Memory B cell (primary cell): ENCODE measurements around the gene REXO1.

Source experiments
- ATAC-seq: fragments of 150-1000 bp; cut with Tn5 transposase; 2 replicates; pipeline ENCODE4 v1.10.0; 2021; ENCODE audit warnings: low read depth, mild to moderate bottlenecking, moderate library complexity
- DNase-seq, 2 donors: peaks; one replicate each; pipeline ENCODE4 v3.0.0; 2022; ENCODE audit warnings: low spot score in 2 of 2
- H3K27ac Mint-ChIP-seq: one replicate; pipeline ENCODE4 v1.8.0; 2022; ENCODE audit warnings: mild to moderate bottlenecking, moderate library complexity, mixed read lengths
- H3K27me3 Mint-ChIP-seq: one replicate; pipeline ENCODE4 v1.8.0; 2022; ENCODE audit warnings: mixed read lengths
- H3K36me3 Mint-ChIP-seq: one replicate; pipeline ENCODE4 v1.8.0; 2022; ENCODE audit warnings: mild to moderate bottlenecking, mixed read lengths
- H3K4me1 Mint-ChIP-seq: one replicate; pipeline ENCODE4 v1.8.0; 2022; ENCODE audit warnings: mixed read lengths
- H3K4me3 Mint-ChIP-seq: one replicate; pipeline ENCODE4 v1.8.0; 2022; ENCODE audit warnings: mild to moderate bottlenecking, moderate library complexity, mixed read lengths
- H3K9me3 Mint-ChIP-seq: one replicate; pipeline ENCODE4 v1.8.0; 2022; ENCODE audit warnings: mixed read lengths

Gene REXO1

DNA sequence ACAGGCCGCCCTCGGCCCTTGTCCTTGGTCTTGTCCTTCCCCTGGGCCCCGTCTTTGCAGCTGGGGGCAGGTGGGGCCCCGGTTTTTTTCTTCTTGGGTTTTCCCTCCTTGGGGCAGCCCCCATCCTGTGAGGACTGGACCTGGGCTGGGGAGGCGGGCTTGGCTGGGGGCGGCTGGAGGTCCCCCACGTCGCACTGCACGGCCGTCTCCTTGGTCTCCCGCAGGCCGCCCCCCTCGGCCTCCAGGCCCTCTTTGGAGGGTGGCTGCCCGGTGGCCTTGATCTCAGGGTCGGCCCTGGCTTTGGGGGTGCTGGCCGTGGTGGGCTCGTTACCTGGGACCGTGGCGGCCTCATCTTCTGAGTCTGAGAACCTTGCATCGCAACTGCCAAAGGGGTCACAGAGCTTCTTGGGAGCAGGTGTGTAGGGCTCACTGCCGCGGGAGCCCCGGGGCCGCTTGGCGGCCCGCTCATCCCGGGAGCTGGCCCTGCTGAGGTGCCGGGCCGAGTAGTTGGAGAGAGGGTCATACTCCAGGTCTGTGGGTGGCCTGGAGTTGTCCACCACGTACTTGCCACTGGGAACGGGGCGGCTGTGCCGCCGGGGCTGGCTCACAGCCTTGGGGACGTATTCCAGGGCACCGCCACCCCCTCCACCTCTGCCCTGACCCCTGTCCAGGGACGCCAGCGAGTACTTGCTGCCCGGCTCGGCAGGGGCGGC lies 20.6 kb downstream of the REXO1 start:
- H3K4me1 Mint-ChIP-seq, result peaks cover 5% of the 10 kb centered on the region
- H3K27ac Mint-ChIP-seq, result no peak overlapping the region
- ATAC-seq (no peak), DNase-seq (no peak)
- H3K36me3 Mint-ChIP-seq, result peaks cover 12% of the 10 kb centered on the region
- no peaks in the 10 kb centered on the region for H3K27me3 Mint-ChIP-seq
- H3K9me3 Mint-ChIP-seq, result no peaks in the 10 kb centered on the region
- H3K4me3 Mint-ChIP-seq, result no peak overlapping the region

GRCh38 chr19:1826557-1827521 lies 21.4 kb downstream of the REXO1 start:
- H3K27ac Mint-ChIP-seq, result no peak overlapping the region
- peaks cover 12% of the 10 kb centered on the region for H3K36me3 Mint-ChIP-seq
- no peaks in the 10 kb centered on the region for H3K9me3 Mint-ChIP-seq
- no peak for DNase-seq
- ATAC-seq, result peak; percentile 8
- no peaks in the 10 kb centered on the region for H3K27me3 Mint-ChIP-seq
- H3K4me1 Mint-ChIP-seq, result peaks cover 5% of the 10 kb centered on the region
- H3K4me3 Mint-ChIP-seq, result no peak overlapping the region

GRCh38 chr19:1825909-1826556 lies 22.2 kb downstream of the REXO1 start:
- peak; percentile 78 to 86 for DNase-seq
- H3K27me3 Mint-ChIP-seq, result no peaks in the 10 kb centered on the region
- no peak overlapping the region for H3K4me3 Mint-ChIP-seq
- peaks cover 5% of the 10 kb centered on the region for H3K4me1 Mint-ChIP-seq
- peaks cover 16% of the 10 kb centered on the region for H3K36me3 Mint-ChIP-seq
- H3K9me3 Mint-ChIP-seq, result no peaks in the 10 kb centered on the region
- peak; percentile 87 for ATAC-seq
- no peak overlapping the region for H3K27ac Mint-ChIP-seq

GRCh38 chr19:1824252-1824622 lies 24.0 kb downstream of the REXO1 start:
- Mint-ChIP-seq H3K9me3 (no peaks in the 10 kb centered on the region), H3K36me3 (peaks cover 20% of the 10 kb centered on the region), H3K4me3 (no peak overlapping the region), H3K4me1 (peaks cover 5% of the 10 kb centered on the region), H3K27ac (no peak overlapping the region), H3K27me3 (no peaks in the 10 kb centered on the region)
- no peak for DNase-seq
- ATAC-seq, result no peak

DNA sequence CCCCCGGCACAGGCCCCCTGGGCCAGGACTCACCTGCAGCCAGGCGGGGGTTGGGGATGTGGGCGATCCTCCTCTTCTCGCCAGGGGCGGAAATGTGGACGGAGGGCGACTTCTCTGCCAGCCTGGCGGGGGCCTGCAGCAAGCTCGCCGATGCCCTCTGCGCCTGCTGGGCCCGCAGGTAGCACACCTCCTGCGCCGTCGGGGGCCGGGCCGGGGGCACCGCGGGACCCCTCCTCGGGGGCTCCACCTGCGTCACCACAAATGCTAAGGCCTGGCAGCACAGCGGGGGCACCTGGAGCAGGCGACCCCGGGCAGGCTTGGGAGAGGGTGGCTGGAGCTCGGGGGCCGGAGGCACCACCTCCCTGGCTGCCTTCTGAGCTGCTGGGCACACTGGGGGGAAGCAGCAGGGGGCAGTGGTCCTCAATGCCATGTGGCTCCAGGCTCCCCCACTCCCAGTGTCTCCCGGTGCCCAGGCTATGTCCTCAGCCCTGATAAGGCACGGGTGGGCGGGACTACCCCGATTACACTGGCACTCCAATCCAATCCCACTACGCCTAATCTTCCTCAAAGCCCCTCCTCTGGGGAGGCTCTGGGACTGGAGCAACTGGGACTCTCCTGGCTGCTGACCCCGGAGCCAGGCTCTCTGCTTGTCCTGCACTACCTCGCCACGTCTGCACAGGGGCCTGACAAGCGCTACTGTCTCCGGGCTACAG lies 24.6 kb downstream of the REXO1 start:
- H3K27me3 Mint-ChIP-seq, result no peaks in the 10 kb centered on the region
- no peak overlapping the region for H3K4me3 Mint-ChIP-seq
- peaks cover 18% of the 10 kb centered on the region for H3K36me3 Mint-ChIP-seq

DNA sequence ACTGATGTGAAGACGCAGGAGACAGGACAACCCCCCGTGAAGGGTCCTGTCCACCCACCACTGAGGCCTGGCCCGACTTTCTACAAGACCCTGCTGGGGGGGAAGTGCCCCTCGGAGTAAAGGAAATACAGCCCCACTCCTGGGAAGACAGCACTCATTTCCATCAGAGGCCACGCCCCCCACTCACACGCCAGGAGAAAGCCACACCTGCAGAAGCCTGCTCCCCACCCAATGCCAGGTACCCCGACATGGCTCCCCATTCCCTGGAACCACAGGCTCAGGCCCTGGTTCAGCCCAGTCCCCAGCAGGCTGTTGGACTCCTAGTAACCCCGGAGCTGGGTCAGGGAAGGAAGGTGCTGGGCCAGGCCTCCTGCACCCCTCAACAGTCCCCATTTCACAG lies 25.3 kb downstream of the REXO1 start:
- Mint-ChIP-seq H3K27ac (no peak overlapping the region), H3K9me3 (no peaks in the 10 kb centered on the region), H3K36me3 (peaks cover 20% of the 10 kb centered on the region), H3K27me3 (no peaks in the 10 kb centered on the region), H3K4me3 (no peak overlapping the region), H3K4me1 (peaks cover 5% of the 10 kb centered on the region)
- DNase-seq (no peak), ATAC-seq (no peak)

More for the DNA sequence above, 24.6 kb downstream of the REXO1 start:
- no peak overlapping the region for H3K27ac Mint-ChIP-seq
- ATAC-seq (no peak), DNase-seq (no peak)
- H3K9me3 Mint-ChIP-seq, result no peaks in the 10 kb centered on the region
- peaks cover 5% of the 10 kb centered on the region for H3K4me1 Mint-ChIP-seq

- H3K4me3 Mint-ChIP-seq, result no peak overlapping the region
- peaks cover 5% of the 10 kb centered on the region for H3K4me1 Mint-ChIP-seq
- no peak overlapping the region for H3K27ac Mint-ChIP-seq
- peaks cover 20% of the 10 kb centered on the region for H3K36me3 Mint-ChIP-seq
- DNase-seq, result no peak
- ATAC-seq, result no peak
- H3K27me3 Mint-ChIP-seq, result no peaks in the 10 kb centered on the region
- H3K9me3 Mint-ChIP-seq, result no peaks in the 10 kb centered on the region
Observed at GRCh38 chr19:1822210-1822609, 26.1 kb downstream of the REXO1 start.

GRCh38 chr19:1819341-1820255 lies 28.7 kb downstream of the REXO1 start:
- peaks cover 21% of the 10 kb centered on the region for H3K36me3 Mint-ChIP-seq
- no peaks in the 10 kb centered on the region for H3K27me3 Mint-ChIP-seq
- no peak overlapping the region for H3K4me3 Mint-ChIP-seq
- no peaks in the 10 kb centered on the region for H3K4me1 Mint-ChIP-seq
- no peak for ATAC-seq
- DNase-seq, result no peak
- no peaks in the 10 kb centered on the region for H3K9me3 Mint-ChIP-seq
- H3K27ac Mint-ChIP-seq, result no peak overlapping the region

- ATAC-seq (no peak), DNase-seq (no peak)
- no peak overlapping the region for H3K27ac Mint-ChIP-seq
- H3K9me3 Mint-ChIP-seq, result no peaks in the 10 kb centered on the region
- no peaks in the 10 kb centered on the region for H3K4me1 Mint-ChIP-seq
- peaks cover 18% of the 10 kb centered on the region for H3K36me3 Mint-ChIP-seq
- no peak overlapping the region for H3K4me3 Mint-ChIP-seq
- H3K27me3 Mint-ChIP-seq, result no peaks in the 10 kb centered on the region
Observed at GRCh38 chr19:1818549-1819195, 29.6 kb downstream of the REXO1 start.

DNA sequence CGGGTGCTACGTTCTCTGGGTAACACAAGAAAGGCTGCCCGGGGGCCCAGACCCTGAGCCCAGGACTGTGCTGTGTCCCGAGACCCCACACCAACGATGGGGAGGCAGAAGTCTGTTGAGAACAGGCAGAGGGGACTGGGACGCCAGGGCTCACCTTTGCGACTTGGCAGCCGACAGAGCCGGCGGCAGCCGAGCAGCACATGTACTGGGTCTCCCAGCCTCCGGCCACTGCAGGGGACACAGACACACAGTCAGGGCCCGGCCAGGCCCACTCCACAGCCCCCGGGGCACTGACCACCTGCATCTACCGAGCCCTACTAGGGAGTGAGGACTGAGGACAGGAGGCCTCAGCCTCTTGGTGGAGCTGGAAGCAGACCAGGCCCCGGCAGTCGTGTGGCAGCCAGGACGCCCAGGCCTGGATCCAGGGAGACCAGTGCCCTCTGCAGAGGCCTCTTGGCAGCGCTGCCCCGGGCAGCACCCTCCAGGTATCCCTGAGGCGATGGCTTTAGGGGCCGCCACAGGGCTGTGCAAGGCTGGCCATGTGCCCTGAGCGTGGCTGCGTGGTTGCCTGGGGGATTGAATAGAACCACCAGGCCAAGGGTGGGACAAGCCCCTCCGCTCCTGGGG lies 30.6 kb downstream of the REXO1 start:
- H3K4me3 Mint-ChIP-seq, result no peak overlapping the region
- ATAC-seq (no peak), DNase-seq (no peak)
- H3K27me3 Mint-ChIP-seq, result no peaks in the 10 kb centered on the region
- peaks cover 18% of the 10 kb centered on the region for H3K36me3 Mint-ChIP-seq
- no peaks in the 10 kb centered on the region for H3K9me3 Mint-ChIP-seq
- no peak overlapping the region for H3K27ac Mint-ChIP-seq
- peaks cover 6% of the 10 kb centered on the region for H3K4me1 Mint-ChIP-seq

DNA sequence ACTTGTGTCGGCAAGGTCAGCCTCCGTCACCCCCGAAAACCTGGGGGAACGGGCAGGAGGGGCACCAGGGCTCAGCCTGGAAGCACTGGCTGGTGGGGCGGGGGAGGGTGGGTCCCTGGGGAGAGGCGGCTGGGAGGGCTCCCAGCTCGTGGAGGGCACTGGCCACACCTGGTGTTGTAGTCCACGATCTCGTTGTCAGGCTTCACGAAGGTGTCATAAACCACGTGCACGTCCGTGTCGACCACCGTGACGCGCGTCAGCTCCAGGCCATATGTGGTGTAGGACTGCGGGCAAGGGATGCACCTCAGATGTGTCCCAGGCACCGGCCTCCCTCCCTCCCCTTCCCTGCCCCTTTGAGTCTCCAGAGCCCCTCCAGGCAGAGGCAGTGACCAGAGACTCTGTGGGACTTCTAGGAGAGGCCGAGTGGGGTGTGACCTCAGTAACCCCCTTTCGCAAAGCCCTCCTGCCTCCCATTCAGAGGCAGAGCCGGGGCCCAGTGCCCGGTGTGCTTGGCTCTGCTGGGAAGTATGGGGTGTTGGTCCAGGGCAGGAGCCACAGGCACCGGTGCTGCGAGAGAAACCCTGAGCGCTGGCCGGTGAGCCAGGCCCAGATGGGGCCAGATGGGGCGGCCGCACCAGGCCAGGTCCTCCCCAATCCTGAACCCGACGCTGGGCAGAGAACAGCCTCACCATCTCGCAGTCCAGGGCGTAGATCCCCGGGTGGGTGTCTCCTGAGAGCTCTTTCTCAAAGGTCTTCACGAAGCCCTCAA lies 31.6 kb downstream of the REXO1 start:
- ATAC-seq (no peak), DNase-seq (no peak)
- H3K4me1 Mint-ChIP-seq, result peaks cover 10% of the 10 kb centered on the region
- no peak overlapping the region for H3K4me3 Mint-ChIP-seq
- H3K36me3 Mint-ChIP-seq, result peaks cover 18% of the 10 kb centered on the region
- no peaks in the 10 kb centered on the region for H3K27me3 Mint-ChIP-seq
- H3K9me3 Mint-ChIP-seq, result no peaks in the 10 kb centered on the region
- H3K27ac Mint-ChIP-seq, result no peak overlapping the region
